Vagina (tissue), 2 donors: Measurements from ENCODE around the gene PLEKHG3.

ENCODE experiments used
- POLR2A ChIP-seq, 2 donors: fragments of 450-650 bp; IDR thresholded peaks; one replicate each; pipeline ENCODE4 v1.6.1; 2017; ENCODE audit warnings: antibody characterized with exemption in 2 of 2, mild to moderate bottlenecking in 2 of 2, moderate library complexity in 2 of 2
- POLR2AphosphoS5 ChIP-seq, 2 donors: sonication (generic); formaldehyde crosslinking; IDR thresholded peaks; one replicate each; pipeline ENCODE4 v1.9.0; 2017; ENCODE audit warnings: antibody characterized with exemption in 2 of 2, mild to moderate bottlenecking in 2 of 2, low read depth in 1 of 2; ENCODE audit not compliant: insufficient read depth in 1 of 2
- TF ChIP-seq, protein P1 (sequence below), 3 experiments: fragments of 450-650 bp in 2 of 3; fragments of 200-600 bp in 1 of 3; sonication (generic) in 1 of 3; IDR thresholded peaks; one replicate each; pipeline ENCODE4 v1.5.1; 2017 to 2019; ENCODE audit warnings: antibody characterized with exemption in 3 of 3, mild to moderate bottlenecking in 2 of 3, moderate library complexity in 2 of 3

DNA sequence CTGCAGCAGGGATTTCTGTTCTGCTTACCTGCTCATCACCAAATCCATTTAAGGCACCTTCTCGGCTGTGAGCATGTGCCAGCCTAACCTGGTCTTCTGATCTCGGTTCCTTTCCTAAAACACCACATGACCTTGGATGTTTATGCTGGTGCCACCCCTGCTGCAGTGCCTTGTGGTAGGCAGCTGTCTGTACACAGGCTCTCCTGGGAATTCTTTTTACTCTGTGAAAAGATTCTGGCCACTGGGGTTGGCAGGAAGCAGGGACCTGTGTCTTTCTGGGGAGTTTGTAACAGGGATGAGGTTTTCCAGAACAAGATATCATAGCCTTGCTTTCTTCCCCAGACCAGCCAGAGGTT is 10.4 kb upstream of the PLEKHG3 start:
- TF ChIP-seq, protein P1, sequence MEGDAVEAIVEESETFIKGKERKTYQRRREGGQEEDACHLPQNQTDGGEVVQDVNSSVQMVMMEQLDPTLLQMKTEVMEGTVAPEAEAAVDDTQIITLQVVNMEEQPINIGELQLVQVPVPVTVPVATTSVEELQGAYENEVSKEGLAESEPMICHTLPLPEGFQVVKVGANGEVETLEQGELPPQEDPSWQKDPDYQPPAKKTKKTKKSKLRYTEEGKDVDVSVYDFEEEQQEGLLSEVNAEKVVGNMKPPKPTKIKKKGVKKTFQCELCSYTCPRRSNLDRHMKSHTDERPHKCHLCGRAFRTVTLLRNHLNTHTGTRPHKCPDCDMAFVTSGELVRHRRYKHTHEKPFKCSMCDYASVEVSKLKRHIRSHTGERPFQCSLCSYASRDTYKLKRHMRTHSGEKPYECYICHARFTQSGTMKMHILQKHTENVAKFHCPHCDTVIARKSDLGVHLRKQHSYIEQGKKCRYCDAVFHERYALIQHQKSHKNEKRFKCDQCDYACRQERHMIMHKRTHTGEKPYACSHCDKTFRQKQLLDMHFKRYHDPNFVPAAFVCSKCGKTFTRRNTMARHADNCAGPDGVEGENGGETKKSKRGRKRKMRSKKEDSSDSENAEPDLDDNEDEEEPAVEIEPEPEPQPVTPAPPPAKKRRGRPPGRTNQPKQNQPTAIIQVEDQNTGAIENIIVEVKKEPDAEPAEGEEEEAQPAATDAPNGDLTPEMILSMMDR (IDR thresholded peaks at IDR 0.05) = no peak
- TF ChIP-seq POLR2AphosphoS5 (IDR thresholded peaks at IDR 0.05; ENCODE audit: insufficient read depth in 1 of 2, low read depth in 1 of 2) (no peak), POLR2A (IDR thresholded peaks at IDR 0.05) (no peak)
